ENCODE data around the gene EEF1A1.
A peak's percentile ranks its signal among the peaks of the same experiment; 100 is the strongest.
"Not testable (repeated sequence)": the region's sequence is repeated elsewhere in the genome, so short reads cannot be mapped to it uniquely, and the experiment has no call there.

EEF1A1 gene

DNA sequence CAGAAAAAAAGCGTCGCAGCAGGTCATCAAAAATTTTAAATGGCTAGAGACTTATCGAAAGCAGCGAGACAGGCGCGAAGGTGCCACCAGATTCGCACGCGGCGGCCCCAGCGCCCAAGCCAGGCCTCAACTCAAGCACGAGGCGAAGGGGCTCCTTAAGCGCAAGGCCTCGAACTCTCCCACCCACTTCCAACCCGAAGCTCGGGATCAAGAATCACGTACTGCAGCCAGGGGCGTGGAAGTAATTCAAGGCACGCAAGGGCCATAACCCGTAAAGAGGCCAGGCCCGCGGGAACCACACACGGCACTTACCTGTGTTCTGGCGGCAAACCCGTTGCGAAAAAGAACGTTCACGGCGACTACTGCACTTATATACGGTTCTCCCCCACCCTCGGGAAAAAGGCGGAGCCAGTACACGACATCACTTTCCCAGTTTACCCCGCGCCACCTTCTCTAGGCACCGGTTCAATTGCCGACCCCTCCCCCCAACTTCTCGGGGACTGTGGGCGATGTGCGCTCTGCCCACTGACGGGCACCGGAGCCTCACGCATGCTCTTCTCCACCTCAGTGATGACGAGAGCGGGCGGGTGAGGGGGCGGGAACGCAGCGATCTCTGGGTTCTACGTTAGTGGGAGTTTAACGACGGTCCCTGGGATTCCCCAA, at the start of gene EEF1A1:
Gene EEF1A1 (minus strand): TSS at position 345 of the 663 bp plus-strand sequence. CDS start 1,006 bp downstream, outside the sequence.
- peak; percentile 95 for DNase-seq (ENCODE audit: low spot score)

DNA sequence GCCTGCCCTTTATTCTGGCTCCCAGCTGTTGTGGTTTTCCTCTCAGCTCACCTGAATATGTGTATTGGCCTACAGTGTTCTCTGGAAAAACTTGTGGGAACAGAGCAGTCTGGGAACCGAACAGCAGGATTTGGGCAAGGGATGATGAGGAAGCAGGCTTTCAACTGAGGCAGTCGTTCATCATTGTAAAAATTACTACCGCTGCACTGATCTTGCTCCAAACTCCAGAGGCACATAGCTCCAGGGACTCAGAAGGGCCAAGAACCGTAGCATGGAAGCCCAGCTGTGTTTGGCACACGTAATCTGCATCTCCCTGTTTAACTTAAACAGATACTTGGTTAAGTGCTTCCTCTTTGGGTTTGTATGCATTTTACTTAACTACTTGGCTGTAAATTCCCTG, 48.3 kb upstream of the EEF1A1 start:
- no peak for DNase-seq (ENCODE audit: low spot score)

DNA sequence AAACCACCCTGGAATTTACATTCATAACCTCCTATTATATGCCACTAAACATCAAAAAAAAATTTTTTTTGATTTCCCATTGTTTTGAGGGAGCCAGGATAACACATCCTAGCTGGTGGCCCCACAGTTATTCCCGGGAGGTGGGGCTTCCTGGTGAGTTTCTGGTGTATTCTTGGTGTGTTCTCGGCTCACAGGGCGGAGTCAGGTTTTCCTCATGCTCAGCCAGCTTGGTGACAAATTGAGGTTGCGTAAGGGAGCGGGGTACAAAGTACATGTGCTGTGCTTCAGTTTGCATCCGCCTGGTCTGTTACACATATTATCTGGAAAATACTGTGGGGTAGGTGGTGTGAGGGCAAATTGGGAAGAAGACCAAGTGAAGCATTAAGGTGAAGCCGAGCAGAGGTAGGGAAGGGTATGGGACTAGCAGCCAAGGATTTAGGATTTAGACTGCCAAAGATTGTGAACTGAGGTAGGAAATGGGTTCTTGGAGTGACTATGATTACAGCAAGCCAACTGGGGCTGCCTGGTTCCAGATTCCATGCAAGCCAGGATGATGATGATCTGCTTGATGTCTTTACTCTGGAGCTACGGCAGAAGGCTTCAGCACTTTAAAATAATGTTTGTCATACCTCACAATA, 46.2 kb upstream of the EEF1A1 start:
- peak; percentile 41 for DNase-seq (ENCODE audit: low spot score)

DNA sequence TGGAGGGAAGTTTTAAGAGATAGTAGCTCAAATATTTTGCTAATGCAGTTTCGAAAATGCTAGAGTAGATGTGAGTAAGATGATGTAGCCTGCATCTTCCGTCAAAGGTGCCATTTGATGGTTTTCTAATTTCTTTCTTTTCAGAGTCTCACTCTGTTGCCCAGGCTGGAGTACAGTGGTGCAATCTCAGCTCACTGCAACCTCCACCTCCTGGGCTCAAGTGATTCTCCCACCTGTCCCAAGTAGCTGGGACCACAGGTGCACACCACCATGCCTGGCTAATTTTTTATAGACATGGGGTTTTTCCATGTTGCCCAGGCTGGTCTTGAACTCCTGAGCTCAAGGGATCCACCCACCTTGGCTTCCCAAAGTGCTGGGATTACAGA, 45.6 kb upstream of the EEF1A1 start:
- DNase-seq (ENCODE audit: low spot score) = not testable (repeated sequence)

DNA sequence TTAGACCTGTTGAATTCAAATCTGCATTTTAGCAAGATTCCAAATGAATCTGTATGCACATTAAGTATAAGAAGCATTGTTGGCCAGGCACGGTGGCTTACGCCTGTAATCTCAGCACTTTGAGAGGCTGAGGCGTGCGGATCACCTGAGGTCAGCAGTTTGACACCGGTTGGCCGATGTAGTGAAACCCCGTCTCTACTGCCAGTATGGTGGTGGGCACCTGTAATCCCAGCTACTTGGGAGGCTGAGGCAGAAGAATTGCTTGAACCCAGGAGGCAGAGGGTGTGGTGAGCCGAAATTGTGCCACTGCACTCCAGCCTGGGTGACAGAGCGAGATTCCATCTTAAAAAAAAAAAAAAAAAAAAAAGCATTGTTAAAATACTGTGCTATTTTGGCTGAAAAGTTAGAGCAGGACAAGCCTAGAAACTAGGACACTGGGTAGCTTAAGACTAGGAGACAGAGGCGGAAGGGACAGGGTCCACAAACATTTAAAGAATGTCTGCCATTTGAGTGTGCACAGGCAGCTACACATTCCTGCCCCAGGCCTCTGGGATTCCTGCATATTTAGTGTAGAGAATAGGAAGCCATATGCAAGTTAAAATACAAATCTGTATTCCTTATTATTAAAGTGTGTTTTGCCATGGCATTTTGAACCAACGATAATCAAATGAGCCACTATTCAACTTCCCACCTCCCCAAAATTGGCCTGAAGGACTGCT, 45.1 kb upstream of the EEF1A1 start:
- DNase-seq (ENCODE audit: low spot score) = peak; percentile 33

- DNase-seq (ENCODE audit: low spot score) = no peak
Observed at GRCh38 chr6:73564578-73565345, 43.9 kb upstream of the EEF1A1 start.

DNA sequence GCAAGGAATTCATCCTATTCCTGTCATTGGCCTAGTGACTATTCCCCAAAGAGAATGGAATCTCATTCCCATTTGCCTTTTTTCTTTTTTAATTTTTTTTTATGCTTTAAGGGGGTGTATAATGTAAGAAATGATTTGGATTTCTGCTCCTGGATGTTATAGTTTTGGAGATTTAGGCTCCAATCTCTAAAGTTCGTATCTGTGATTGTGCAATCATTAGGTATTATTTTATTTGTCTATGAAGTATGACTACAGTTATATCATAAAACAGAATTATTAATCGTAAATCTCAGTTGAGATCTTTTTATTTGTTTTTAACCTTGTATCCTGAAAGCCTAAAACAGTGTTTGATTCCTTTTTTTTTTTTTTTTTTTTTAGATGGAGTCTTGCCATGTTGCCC, 41.7 kb upstream of the EEF1A1 start:
- DNase-seq (ENCODE audit: low spot score) = no peak

DNA sequence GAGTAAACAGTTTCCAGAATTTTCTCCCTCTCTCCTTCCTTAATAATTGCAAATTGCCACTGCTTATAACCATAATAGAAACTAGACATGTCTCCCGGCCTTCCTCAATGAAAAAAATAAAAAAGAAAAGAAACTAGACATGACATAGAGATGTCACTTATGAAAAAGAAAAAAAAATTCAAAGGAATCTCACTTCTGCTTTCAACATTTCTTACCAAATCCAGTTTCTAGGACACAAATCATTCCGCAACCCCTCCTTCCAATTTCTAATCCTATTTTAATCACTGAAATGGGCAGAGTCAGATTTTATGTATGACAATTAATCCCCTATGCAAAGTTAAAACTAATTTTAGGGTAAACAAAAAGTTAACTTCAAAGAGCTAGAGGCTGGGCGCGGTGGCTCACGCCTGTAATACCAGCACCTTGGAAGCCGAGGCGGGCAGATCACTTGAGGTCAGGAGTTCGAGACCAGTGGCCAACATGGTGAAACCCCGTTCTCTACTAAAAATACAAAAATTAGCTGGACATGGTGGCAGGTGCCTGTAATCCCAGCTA, 40.1 kb upstream of the EEF1A1 start:
- no peak for DNase-seq (ENCODE audit: low spot score)

- no peak for DNase-seq (ENCODE audit: low spot score)
Observed at GRCh38 chr6:73560182-73560732, 39.4 kb upstream of the EEF1A1 start.

- DNase-seq (ENCODE audit: low spot score) = not testable (repeated sequence)
Observed at GRCh38 chr6:73559399-73559794, 38.6 kb upstream of the EEF1A1 start.

DNA sequence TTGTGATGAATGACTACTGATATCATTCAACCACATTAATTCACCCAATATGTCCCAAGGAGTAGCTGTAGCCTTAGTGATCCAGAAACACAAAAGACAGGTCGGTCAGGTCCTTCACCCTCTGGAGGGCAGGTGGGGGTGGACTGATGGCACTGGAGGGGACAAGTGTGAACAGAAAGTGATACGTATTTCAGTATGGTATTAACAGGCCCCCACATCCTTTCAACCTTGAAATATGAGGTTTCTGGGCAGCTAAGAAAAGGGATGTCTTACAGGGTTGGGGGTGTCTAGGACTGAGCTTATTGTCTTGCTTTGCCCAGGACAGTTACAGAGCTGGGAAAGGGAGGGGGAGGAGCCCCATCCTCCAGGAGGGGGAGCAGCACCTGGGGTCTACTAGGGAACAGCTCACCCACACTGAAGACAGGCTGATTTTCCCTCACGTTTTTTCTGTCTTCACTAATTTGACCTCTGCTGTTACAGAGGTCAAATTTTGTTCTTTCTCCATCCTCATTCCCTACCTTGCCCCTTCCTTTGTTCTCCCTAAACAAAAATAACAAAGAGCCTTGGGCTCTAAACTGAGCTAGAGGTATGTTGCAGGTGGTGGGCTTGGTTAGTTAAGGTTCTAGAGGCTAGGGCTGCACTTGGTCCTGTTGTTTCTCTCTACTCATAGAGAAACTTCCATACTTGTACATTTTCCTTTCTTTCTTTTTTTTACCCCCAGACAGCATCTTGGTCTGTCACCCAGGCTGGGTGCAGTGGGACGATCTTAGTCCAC, 38.0 kb upstream of the EEF1A1 start:
- no peak for DNase-seq (ENCODE audit: low spot score)

- DNase-seq (ENCODE audit: low spot score) = no peak
Observed at GRCh38 chr6:73556836-73557235, 36.0 kb upstream of the EEF1A1 start.

DNA sequence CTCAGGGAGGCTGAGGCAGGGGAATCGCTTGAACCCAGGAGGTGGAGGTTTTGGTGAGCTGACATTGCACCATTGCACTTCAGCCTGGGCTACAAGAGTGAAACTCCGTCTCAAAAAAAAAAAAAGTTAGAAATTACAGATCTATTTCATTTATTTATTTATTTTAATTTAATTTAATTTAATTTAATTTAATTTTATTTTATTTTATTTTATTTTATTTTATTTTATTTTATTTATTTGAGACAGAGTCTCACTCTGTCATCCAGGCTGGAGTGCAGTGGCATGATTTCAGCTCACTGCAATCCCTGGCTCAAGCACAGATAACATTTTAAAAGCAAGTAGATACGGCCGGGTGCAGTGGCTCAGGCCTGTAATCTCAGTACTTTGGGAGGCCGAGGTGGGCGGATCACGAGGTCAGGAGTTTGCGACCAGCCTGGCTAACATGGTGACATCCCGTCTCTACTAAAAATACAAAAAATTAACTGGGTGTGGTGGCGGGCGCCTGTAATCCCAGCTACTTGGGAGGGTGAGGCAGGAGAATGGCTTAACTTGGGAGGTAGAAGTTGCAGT, 34.6 kb upstream of the EEF1A1 start:
- DNase-seq (ENCODE audit: low spot score) = not testable (repeated sequence)

DNA sequence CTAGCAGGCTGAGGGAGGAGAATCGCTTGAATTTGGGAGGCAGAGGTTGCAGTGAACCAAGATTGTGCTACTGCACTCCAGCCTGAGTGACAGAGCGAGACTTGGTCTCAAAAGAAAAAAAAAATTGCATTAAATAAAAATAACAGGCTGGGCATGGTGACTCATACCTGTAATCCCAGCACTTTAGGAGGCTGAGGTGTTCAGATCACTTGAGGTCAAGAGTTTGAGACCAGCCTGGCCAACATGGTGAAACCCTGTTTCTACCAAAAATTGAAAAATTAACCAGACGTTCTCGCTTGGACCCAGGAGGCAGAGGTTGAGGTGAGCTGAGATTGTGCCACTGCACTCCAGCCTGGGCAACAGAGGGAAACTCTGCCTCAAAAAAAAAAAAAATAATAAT, 30.3 kb upstream of the EEF1A1 start:
- DNase-seq (ENCODE audit: low spot score) = not testable (repeated sequence)

- no peak for DNase-seq (ENCODE audit: low spot score)
Observed at GRCh38 chr6:73548458-73549446, 27.9 kb upstream of the EEF1A1 start.

DNA sequence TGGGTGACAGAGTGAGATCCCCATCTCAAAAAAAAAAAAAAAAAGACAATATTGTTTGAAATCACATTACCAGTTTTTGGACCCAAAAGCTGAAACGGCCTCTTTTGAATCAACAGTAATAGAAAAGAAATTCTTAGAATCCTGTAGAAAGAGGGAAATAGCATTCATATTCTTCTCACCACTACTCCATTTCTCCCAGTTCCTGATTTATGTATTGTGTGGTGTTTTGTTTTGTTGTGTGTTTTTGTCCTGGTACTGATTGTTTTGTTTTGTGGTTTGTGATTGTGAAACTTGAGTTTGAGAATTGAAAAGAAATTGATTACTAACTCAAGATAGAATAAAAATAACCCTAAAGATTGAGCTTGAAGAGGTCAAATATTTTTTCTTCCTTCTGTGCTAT, 26.2 kb upstream of the EEF1A1 start:
- no peak for DNase-seq (ENCODE audit: low spot score)

DNA sequence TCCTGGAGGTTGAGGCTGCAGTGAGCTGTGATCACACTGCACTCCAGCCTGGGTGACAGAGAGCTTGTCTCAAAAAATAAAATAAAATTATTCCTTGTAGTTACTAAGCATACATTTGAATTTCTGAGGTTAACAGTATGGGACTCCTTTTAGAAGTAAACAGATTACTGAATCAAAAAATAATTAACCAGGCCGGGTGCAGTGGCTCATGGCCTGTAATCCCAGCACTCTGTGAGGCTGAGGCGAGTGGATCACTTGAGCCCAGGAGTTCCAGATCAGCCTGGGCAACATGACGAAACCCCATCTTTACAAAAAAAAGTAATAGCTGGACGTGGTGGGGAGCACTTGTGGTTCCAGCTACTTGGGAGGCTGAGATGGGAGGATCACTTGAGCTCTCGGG, 22.1 kb upstream of the EEF1A1 start:
- DNase-seq (ENCODE audit: low spot score) = no peak

DNA sequence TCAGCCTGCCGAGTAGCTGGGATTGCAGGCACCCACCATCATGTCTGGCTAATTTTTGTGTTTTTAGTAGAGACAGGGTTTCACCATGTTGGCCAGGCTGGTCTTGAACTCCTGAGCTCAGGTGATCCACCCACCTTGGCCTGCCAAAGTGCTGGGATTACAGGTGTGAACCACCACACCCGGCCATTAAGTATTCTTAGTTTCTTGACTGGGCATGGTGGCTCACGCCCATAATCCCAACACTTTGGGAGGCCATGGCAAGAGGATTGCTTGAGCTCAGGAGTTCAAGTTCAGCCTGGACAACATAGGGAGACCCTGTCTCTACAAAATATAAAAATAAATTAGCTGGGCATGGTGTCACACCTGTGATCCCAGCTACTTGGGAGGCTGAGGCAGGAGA, 21.6 kb upstream of the EEF1A1 start:
- not testable (repeated sequence) for DNase-seq (ENCODE audit: low spot score)

DNA sequence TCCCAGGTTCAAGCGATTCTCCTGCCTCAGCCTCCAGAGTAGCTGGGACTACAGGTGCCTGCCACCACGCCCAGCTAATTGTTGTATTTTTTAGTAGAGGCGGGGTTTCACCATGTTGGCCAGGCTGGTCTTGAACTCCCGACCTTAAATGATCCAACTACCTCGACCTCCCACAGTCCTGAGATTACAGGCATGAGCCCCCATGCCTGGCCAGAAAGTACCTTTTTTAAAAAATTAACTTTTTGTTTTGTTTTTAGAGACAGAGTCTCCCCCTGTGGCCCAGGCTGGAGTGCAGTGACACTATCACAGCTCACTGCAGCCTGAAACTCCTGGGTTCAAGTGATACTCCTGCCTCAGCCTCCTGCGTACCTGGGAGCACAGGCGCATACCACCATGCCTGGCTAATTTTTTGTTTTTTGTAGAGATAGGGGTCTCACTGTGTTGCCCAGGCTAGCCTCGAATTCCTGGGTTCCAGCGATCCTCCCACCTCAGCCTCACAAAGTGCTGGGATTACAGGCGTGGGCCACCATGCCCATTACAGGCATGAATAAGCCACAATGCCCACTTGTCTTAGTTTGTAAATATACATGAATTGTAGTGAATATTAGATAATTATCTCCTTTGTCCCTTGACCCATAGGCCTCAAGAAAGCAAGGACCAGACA, 17.4 kb upstream of the EEF1A1 start:
- DNase-seq (ENCODE audit: low spot score) = no peak
